CD14-positive monocyte (primary cell): Measurements from ENCODE around the gene PSMD1. TPM values are rescaled to one million over a fixed set of nuclear protein-coding genes. Genes with fewer than 3 reads are reported as not detected.

Experiments used
- DNase-seq, 3 donors: peaks; one replicate each; pipeline ENCODE4 v3.0.0-alpha.2; 2011 to 2022
- H2AFZ ChIP-seq: 2 replicates; pipeline ENCODE4 v1.6.0; 2012; ENCODE audit warnings: mild to moderate bottlenecking, low read depth, low read length, inconsistent platforms; ENCODE audit not compliant: insufficient read depth, poor library complexity, severe bottlenecking
- H3K27ac ChIP-seq, 2 donors: 1 replicate in 1 of 2; 2 replicates in 1 of 2; pipeline ENCODE4 v1.5.1; 2012 to 2013; ENCODE audit warnings: low read length in 2 of 2, control low read depth in 1 of 2, inconsistent platforms in 1 of 2, low read depth in 1 of 2, mild to moderate bottlenecking in 1 of 2
- H3K27me3 ChIP-seq, 2 donors: one replicate each; pipeline versions ENCODE4 v1.6.0 to v1.6.1; 2011 to 2013; ENCODE audit warnings: low read length in 2 of 2; ENCODE audit not compliant: control insufficient read depth in 2 of 2, insufficient read depth in 2 of 2
- H3K36me3 ChIP-seq, 2 donors: replicated peaks in 1 of 2; 1 replicate in 1 of 2; 2 replicates in 1 of 2; pipeline versions ENCODE4 v1.5.1 to v1.6.1; 2012 to 2013; ENCODE audit warnings: low read length in 2 of 2, control low read depth in 1 of 2, inconsistent platforms in 1 of 2, mild to moderate bottlenecking in 1 of 2; ENCODE audit not compliant: insufficient read depth in 2 of 2, control insufficient read depth in 1 of 2
- H3K4me1 ChIP-seq, 2 donors: 1 replicate in 1 of 2; 2 replicates in 1 of 2; pipeline versions ENCODE4 v1.5.1 to v1.6.1; 2012 to 2013; ENCODE audit warnings: low read length in 2 of 2, control low read depth in 1 of 2, inconsistent platforms in 1 of 2, mild to moderate bottlenecking in 1 of 2, moderate library complexity in 1 of 2; ENCODE audit not compliant: insufficient read depth in 2 of 2, control insufficient read depth in 1 of 2
- H3K4me2 ChIP-seq: replicated peaks from 2 replicates; pipeline ENCODE3; 2012; ENCODE audit warnings: low read length, moderate library complexity, mild to moderate bottlenecking; ENCODE audit not compliant: poor library complexity, severe bottlenecking; ENCODE audit errors: extremely low read depth
- H3K4me3 ChIP-seq, 3 experiments: fragments of 200-600 bp in 1 of 3; sonication (generic) in 1 of 3; replicated peaks in 1 of 3; 1 replicate in 2 of 3; 2 replicates in 1 of 3; pipeline ENCODE4 v1.5.1; 2011 to 2013; ENCODE audit warnings: low read length in 3 of 3, mild to moderate bottlenecking in 3 of 3, control low read depth in 2 of 3, low read depth in 2 of 3, inconsistent platforms in 1 of 3, moderate library complexity in 1 of 3
- H3K79me2 ChIP-seq: 2 replicates; pipeline ENCODE4 v1.6.0; 2012; ENCODE audit warnings: mild to moderate bottlenecking, control low read depth, inconsistent platforms, low read length, moderate library complexity; ENCODE audit not compliant: insufficient read depth
- H3K9ac ChIP-seq: 2 replicates; pipeline ENCODE4 v1.6.0; 2017; ENCODE audit warnings: low read length, mild to moderate bottlenecking; ENCODE audit not compliant: insufficient read depth, poor library complexity, severe bottlenecking
- H3K9me3 ChIP-seq, 2 donors: replicated peaks in 1 of 2; 1 replicate in 1 of 2; 2 replicates in 1 of 2; pipeline versions ENCODE4 v1.5.1 to v1.6.1; 2012 to 2013; ENCODE audit warnings: low read length in 2 of 2, control low read depth in 1 of 2; ENCODE audit not compliant: control insufficient read depth in 1 of 2, insufficient read depth in 1 of 2
- H4K20me1 ChIP-seq: 2 replicates; pipeline ENCODE4 v1.6.0; 2012; ENCODE audit warnings: mild to moderate bottlenecking, low read length, control low read depth, moderate library complexity; ENCODE audit not compliant: insufficient read depth
- H3K27ac Mint-ChIP-seq, 7 donors: one replicate each; pipeline ENCODE4 v1.8.0; 2020; ENCODE audit warnings: mild to moderate bottlenecking in 7 of 7, mixed read lengths in 7 of 7, moderate library complexity in 6 of 7, inconsistent platforms in 2 of 7
- H3K27me3 Mint-ChIP-seq, 3 donors: one replicate each; pipeline ENCODE4 v1.8.0; 2021 to 2022; ENCODE audit warnings: low read depth in 3 of 3, mild to moderate bottlenecking in 3 of 3, mixed read lengths in 3 of 3, moderate library complexity in 3 of 3, inconsistent platforms in 1 of 3
- H3K36me3 Mint-ChIP-seq, 2 donors: one replicate each; pipeline ENCODE4 v1.8.0; 2020; ENCODE audit warnings: mixed read lengths in 2 of 2, inconsistent platforms in 1 of 2, mild to moderate bottlenecking in 1 of 2
- H3K4me1 Mint-ChIP-seq: one replicate; pipeline ENCODE4 v1.8.0; 2020; ENCODE audit warnings: mild to moderate bottlenecking, mixed read lengths
- H3K4me3 Mint-ChIP-seq, 2 donors: one replicate each; pipeline ENCODE4 v1.8.0; 2020; ENCODE audit warnings: mild to moderate bottlenecking in 2 of 2, mixed read lengths in 2 of 2, moderate library complexity in 1 of 2
- H3K9me3 Mint-ChIP-seq, 7 donors: one replicate each; pipeline ENCODE4 v1.8.0; 2020 to 2022; ENCODE audit warnings: mixed read lengths in 7 of 7, mild to moderate bottlenecking in 6 of 7, moderate library complexity in 6 of 7, inconsistent platforms in 2 of 7
- WGBS: methylation state at CpG from one replicate; pipeline ENCODE4 v1.1.5; 2013; ENCODE audit warnings: missing lambda C conversion rate; ENCODE audit not compliant: insufficient coverage; 5-methylcytosine and 5-hydroxymethylcytosine counted together
- intact Hi-C, 2 donors: fragments of 100-400 bp; cut with micrococcal nuclease; formaldehyde crosslinking; loops; one replicate each; pipeline versions ENCODE4 v1.15.0 to v1.15.1; 2023
- polyA plus RNA-seq, 3 donors: library from polyadenylated mRNA; depleted of rRNA in 1 of 3; unstranded in 2 of 3; stranded (reverse) in 1 of 3; fragments of 300-500 nt in 2 of 3; fragments of >200 nt in 1 of 3; fragmentation: Illumina TruSeq in 2 of 3; gene quantifications; 1 replicate in 2 of 3; 2 replicates in 1 of 3; pipeline ENCODE4 v1.2.3, GENCODE V29; 2012 to 2021
- TF ChIP-seq, protein P1 (sequence below): fragments of 200-600 bp; IDR thresholded peaks from one replicate; pipeline ENCODE4 v1.8.0; 2022; ENCODE audit warnings: antibody characterized with exemption, mild to moderate bottlenecking

Gene PSMD1
- polyA plus RNA-seq, 3 donors: 23.5 to 53.9 (median 37.7) TPM

DNA sequence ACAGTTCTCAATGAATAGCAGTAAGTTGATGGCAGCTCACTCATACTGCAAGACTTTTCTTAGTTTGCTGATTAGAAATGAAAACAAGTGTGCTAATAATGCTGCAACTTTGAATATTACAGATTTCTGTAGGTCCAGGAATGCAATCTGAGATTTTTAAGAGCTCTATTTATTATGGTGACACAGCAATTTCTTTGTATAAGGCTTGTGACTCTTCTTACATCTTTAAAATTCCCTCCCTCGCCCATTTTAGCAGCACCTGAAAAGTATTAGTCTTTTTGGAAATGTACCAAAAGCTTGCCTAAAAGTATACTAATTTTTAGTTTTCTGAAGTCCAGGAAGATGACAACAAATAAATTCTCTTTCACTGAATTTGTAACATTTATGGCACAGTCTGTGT, 72.5 kb downstream of the PSMD1 start:
- H3K36me3 Mint-ChIP-seq: peaks cover 15 to 19% of the 10 kb centered on the region in 2 donors
- Histone ChIP-seq H3K4me3 (no peak overlapping the region), H3K27ac (no peak overlapping the region), H3K9me3 (no peaks in the 10 kb centered on the region), H3K36me3 (no peaks in the 10 kb centered on the region), H2AFZ (no peak overlapping the region), H3K4me1 (no peaks in the 10 kb centered on the region), H3K27me3 (no peaks in the 10 kb centered on the region), H3K9ac (no peak overlapping the region), H4K20me1 (peaks cover 12% of the 10 kb centered on the region), H3K4me2 (no peak overlapping the region), H3K79me2 (no peaks in the 10 kb centered on the region)
- H3K9me3 Mint-ChIP-seq: no peaks in the 10 kb centered on the region
- no peak for DNase-seq
- intact Hi-C loops: no loop called here
- TF ChIP-seq, protein P1, sequence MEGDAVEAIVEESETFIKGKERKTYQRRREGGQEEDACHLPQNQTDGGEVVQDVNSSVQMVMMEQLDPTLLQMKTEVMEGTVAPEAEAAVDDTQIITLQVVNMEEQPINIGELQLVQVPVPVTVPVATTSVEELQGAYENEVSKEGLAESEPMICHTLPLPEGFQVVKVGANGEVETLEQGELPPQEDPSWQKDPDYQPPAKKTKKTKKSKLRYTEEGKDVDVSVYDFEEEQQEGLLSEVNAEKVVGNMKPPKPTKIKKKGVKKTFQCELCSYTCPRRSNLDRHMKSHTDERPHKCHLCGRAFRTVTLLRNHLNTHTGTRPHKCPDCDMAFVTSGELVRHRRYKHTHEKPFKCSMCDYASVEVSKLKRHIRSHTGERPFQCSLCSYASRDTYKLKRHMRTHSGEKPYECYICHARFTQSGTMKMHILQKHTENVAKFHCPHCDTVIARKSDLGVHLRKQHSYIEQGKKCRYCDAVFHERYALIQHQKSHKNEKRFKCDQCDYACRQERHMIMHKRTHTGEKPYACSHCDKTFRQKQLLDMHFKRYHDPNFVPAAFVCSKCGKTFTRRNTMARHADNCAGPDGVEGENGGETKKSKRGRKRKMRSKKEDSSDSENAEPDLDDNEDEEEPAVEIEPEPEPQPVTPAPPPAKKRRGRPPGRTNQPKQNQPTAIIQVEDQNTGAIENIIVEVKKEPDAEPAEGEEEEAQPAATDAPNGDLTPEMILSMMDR: no peak
- no peaks in the 10 kb centered on the region for H3K27me3 Mint-ChIP-seq
- H3K4me1 Mint-ChIP-seq: peaks cover 3% of the 10 kb centered on the region
- H3K4me3 Mint-ChIP-seq: no peak overlapping the region
- WGBS: no CpG with 5 or more reads among the region's 1 CpG
- no peak overlapping the region for H3K27ac Mint-ChIP-seq

- no peak for DNase-seq
- peaks cover 18% of the 10 kb centered on the region for H4K20me1 ChIP-seq
- Mint-ChIP-seq H3K27ac (no peak overlapping the region), H3K4me1 (peaks cover 6% of the 10 kb centered on the region), H3K9me3 (no peaks in the 10 kb centered on the region), H3K27me3 (no peaks in the 10 kb centered on the region), H3K36me3 (peaks cover 13 to 19% of the 10 kb centered on the region in 2 donors), H3K4me3 (no peak overlapping the region)
- H3K27ac ChIP-seq: no peak overlapping the region
- H2AFZ ChIP-seq: no peak overlapping the region
- WGBS: 100% methylated on average over 1 of the region's 6 CpGs
- no peaks in the 10 kb centered on the region for H3K36me3 ChIP-seq
- H3K9me3 ChIP-seq: no peaks in the 10 kb centered on the region
- H3K27me3 ChIP-seq: no peaks in the 10 kb centered on the region
- H3K9ac ChIP-seq: no peak overlapping the region
- no peaks in the 10 kb centered on the region for H3K4me1 ChIP-seq
- no peak overlapping the region for H3K4me2 ChIP-seq
- no peaks in the 10 kb centered on the region for H3K79me2 ChIP-seq
- intact Hi-C loops: no loop called here
- H3K4me3 ChIP-seq: no peak overlapping the region
- TF ChIP-seq, protein P1: no peak
These were observed 73.8 kb downstream of the PSMD1 start for GRCh38 chr2:231130336-231131056.
